Activated CD4-positive, alpha-beta T cell treated with anti-CD3 and anti-CD28 coated beads, Interleukin-2, amount 50 U/mL, for 1 hour (primary cell): ENCODE results near the gene TENT4A.

Experiments used
- DNase-seq: peaks from one replicate; pipeline ENCODE4 v3.0.0-alpha.2; 2020

TENT4A gene

DNA sequence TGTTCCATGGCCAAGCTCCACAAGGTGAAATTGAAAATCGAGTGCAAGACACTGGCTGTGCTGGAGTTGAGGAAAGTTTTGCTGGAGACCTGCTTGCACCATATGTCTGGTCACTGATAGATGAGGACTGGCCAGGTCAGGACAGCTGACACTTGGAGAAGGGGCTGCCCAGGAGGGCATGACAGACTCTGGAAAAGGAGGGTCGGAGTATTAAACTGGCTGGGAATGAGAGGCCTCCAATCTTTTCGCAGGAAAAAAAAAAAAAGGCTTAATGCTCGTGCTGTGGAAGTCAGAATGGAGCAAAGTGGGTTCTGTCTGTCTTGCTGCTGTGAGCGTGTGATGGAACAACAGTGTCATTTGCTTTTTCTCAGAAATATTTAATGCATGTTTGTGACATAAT, 5.5 kb downstream of the TENT4A start:
- no peak for DNase-seq

DNA sequence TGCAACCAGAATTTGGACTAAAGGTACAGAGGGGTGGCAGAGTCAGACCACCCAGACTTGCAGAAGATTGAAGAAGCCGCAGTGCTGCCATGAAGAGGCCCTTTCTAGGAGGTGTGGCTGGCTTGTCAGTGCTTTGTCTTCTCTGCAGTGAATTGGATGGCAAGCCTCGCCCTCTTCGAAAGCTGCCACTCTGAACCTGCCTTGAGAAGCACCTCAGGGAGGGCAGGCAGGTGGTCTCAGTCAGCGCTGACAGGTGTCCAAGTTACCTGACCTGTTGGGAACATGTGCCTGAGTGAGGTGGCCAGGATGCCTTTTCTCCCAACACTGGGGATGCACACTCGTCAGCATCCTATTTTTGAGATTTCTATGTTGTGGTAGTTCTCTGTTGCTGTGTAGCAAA, 6.2 kb downstream of the TENT4A start:
- no peak for DNase-seq

DNA sequence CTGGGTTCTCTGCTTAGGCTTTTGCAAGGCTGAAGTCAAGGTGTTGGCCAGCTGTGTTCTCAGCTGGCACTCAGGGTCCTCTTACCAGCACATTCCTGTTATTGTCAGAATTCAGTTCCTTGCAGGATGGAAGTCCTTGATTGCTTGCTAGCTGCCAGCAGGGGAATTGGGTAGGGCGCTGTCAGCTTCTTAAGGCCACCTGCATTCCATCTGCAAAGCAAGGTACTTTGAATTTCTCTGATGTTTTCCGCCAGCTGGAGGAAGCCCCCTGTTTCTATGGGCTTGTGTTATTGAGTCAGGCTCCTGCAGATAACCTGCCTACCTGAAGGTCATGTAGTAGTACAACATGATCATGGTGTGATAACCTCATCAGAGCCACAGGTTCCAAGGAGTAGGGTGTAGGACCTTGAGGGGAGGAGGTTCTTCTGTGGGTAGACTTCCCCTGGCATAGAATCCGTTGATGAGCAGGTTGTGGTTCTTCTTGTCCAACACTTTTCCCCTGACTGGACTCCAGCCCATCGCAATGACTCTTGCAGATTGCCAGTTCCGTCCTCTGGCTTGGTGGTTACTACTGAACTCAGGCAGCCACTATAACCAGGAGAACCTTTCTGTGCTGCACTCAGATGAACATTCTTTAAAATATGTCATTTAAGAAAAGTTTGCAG, 6.8 kb downstream of the TENT4A start:
- DNase-seq: no peak

DNA sequence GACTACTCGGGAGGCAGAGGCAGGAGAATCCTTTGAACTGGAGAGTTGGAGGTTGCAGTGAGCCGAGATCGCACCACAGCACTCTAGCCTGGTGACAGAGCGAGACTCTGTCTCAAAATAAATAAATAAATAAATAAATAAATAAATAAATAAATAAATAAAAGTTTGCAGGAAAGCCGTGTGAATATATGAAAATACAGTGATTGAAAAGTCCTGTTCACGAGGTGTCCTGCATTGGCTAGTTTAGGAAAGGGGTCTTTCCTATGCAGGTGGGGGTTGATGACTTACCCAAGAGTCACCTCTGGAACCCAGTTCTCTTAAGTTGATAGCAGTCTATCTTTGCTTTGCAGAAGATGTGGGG, 7.3 kb downstream of the TENT4A start:
- DNase-seq: no peak

DNA sequence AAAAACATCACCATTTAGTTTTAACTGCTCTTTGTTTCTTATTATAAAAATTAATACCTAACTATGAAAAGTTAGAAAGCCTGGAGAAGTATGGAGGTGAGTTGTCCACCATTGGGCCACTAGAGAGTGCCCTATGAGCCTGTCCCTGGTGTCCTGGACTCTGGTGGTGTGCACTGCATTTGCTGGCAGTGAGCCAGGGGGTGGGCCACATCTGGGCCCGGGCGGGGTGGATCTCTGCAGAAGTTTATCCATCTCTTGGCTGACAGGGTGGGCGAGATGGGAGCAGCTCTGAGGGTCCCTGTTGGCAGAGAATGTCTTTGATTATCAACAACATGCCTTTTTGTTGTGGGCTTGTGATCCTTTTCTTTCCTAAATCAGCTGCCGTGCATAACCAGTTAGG, 8.2 kb downstream of the TENT4A start:
- no peak for DNase-seq

DNA sequence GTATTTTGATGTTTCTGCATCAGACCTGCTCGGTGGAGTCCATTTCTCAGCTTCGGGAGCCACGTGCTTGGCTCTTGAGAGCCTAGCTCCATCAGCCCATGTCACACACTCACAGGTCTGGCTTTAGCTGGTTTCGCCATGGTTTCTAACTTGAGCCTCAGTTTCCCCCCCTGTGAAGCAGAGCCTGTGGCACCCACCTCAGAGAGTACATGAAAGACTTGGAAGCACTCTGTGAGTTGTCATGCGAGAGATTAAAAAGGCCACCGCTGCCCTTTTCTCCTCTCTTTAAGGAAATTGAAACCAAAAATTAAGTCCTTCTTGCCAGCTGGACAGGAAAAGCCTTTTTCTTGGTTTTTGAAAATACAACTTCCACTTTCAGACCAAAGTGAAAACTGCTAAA, 8.8 kb downstream of the TENT4A start:
- DNase-seq: no peak

DNA sequence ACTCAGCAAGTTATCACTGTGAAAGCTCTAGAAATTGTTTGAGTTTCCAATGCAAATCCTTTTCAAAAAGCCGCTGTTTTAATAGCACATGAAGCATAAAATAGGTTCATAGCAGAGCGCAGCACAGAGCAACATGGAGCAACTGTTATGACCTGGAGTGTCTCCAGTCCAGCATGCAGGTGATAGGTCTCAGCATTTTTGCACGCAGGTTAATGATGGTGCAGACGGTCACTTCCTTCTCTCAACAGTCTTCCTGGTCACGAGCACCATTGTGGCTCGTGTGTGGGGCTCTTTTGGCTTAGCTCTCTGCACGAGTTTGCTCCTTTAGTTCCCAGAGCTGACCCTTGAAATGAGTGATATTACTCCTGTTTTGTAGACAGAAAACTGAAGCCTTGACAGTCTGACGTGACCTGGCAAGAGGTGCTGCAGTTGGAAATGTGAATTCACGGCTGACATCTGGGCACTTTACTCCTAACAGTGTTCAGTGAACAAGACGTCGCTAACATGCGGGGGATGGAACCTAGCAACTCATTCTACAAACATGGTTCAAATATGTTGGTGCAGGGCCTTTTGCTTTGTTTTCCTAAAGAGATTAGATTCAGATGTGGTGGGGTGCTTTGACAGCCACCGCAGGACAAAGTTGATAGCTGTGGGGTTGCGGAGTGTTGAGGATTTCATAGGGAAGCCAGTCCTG, 10.0 kb downstream of the TENT4A start:
- no peak for DNase-seq

DNA sequence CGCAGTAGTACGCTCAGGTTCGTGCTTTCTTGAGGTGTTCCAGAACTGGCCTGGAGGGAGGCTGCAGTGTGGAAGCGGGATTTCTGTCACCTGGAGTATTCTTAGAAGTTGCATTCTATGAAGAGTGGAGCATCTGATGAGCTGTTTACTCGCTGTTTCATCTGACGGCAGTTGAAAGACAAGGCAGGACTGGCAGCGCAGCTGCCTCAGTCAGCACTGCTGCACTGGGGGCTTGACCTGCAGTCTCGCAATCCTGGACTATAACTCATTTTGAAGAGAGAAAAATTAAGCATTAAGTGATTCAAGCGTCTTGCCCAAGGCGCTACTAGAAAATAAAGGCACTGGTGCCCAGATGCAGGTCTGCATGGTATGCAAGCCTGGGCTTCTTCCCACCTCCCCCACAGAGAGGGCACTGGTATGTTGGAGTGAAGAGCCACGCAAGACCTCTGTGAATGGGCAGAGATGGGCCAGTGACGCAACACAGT, 10.6 kb downstream of the TENT4A start:
- no peak for DNase-seq

DNA sequence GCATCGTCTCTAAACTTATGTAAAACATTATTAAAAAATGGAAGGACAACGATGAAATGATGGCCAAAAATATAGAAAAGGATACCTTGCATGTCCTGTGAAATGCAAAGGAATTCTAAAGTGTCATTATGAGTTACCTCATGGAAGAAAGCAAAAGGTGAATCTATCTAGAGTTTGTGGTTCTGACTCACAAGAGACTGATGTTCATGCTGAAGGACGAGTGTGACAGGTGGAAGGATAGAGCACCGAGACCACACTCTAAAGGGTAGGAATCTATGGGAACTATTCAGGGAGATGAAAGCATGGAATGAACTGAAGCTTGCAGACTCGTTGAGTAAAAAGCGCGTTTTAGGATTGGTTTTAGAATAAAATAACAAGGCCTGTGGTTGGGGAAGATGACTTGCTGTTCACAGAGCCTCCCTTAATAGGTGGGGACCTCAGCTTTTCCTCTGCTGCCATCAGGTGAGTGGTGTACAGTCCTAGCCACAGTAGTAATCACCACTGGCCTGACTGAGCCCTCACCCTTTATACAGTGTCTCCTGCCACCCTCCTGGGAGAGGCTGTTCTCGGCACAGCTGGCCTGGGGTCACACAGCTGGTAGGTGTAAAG, 11.2 kb downstream of the TENT4A start:
- DNase-seq: no peak

DNA sequence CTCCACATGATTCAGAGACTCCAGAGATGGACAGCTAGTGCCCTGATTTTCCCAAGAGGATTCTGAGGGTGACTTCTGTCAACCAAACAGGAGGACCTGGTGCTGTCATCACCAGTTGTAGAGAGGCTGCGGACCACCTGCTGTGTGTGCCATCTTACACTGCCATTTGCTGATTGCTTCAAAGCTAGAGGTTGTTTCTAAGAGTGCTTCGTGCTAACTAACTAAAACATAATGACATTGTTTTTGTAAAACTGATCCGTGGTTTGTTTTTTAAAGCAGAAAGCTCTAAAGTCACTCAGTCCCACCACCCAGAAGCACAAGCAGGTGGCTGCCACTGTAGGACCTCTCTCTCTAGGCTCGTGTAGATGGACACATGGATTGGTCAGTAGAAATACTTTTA, 12.2 kb downstream of the TENT4A start:
- no peak for DNase-seq

DNA sequence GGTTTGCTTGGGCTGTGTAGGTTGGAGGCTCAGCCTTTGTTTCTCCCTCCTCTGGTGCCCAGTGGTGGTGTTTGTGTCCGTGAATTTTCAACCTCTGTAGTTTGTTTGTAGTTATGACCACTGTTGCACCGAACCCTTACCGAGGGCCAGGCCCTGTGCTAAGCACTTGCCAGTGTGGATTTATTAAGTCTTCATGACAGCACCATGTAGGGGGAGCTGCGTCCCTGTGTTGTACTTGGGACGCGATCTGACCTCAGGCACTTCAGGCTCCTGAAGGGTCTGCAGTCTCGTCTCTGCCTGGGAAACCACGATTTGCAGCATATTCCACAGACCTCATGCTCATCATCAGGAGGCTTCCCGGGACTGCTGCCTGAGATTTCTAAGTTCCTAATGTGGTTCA, 12.8 kb downstream of the TENT4A start:
- no peak for DNase-seq

DNA sequence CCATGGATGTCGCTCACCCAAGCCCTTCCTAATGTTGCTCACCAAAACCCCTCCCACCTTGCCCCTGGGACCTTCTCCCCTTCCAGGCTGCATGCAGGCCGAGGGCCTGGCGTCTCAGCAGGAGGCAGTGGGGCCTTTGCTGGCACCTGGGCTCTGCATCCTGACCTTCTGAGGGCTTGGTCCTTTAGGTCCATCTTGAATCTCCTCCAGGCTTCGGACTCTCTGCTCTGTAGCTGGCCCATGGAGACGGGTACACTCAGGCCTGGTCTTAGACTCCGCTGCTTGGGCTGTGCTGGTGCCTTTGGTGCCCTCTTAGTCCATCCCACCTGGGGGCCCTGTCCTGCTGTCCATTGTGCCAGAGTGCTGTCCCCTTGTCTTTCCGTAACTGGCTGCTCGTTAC, 14.0 kb downstream of the TENT4A start:
- no peak for DNase-seq

DNA sequence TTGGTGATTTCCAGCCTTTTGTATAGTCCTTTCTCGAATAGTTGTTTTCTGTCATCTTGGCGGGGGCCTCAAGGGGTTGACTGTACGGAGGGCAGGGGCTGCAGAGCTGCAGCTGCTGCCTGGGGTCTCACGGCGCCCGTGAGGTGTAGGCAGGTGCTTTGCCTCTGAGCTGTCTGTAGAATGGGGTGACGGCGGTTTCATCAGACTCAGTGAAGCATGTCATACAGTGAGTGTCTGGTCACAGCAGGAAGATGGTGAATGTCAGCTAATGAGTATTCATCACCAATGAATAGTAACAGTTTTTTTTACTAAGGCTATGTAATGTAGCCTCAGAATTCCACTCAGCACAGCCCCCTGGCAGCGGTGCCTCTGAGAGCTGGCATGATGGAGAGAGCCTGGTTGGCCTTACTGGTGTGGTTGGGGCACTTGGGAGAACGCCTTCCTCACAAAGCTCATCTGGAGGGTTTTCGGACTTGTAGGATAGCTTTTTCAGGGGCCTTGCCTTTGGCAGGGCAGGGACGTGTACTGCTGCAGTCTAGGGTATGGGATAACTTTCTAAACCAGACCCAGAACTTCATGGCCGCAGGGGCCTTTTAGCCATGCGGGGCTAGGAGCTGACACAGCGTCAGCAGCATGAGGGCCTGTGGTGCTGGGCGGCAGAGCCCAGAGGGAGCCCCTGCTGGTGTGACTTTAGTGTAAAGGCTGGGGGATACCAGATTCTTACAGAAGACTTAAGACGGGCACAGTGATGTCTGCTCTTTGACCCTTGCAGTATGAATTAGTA, 15.0 kb downstream of the TENT4A start:
- no peak for DNase-seq

DNA sequence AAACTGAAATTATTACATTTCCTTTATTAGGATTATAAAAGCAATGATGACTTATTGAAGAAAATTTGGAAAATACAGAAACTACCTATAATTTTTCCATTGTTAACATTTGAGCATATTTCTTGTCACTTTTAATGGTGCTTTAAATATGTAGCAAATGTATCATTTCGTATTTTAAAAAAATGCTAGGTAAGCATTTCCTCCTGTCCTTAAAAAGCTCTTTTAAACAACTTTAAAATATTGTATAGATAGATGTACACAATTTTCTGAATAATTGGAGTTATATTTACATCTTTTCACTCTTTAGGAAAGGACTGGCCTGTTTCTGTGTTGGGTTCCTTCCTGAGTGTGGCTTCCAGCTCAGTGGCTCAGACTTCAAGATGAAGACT, 15.6 kb downstream of the TENT4A start:
- no peak for DNase-seq

DNA sequence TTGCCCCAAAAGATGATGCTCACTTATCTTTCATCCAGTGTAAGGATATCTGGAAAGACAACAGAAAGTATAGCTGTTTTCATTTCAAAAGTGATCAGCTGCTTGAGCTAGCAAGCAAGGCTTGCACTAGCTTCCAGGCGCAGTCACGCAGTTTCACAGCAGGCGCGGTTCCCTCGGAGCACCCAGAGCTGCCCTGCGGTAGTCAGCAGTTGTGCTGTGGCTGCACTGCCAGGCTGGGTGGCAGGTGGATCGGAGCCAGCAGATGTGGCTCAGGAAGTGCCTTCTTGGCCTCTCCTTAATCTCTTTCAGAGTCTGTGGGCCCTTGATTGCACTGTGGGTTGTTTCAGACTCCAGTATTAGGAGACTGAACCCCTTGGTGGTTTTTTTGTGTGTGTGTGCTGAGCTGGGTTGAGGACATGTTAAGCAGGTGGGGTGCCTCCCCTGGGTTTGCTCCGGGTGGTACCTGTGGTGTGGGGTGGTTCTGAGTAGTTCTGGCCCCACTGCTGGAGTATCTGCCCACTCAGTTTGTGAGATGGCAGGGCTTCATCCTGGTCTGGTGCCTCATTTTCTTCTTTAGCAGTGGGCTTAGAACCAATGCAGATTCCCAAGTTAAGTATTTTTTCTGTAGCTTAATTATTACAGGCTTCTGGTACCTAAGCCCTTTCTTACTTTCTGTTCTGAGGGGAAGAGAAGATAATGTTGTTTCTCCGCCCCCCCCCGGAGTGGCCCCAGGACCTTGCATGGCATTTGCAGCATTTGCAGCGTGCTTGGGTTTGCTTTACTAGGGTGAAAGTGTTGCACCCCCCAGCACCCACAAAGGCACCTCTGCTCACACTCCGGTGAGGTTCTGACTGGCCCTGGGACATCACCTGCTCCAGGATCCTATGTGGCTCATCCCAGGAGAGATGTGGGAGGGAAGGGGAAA, 16.4 kb downstream of the TENT4A start:
- peak; percentile 46 for DNase-seq

DNA sequence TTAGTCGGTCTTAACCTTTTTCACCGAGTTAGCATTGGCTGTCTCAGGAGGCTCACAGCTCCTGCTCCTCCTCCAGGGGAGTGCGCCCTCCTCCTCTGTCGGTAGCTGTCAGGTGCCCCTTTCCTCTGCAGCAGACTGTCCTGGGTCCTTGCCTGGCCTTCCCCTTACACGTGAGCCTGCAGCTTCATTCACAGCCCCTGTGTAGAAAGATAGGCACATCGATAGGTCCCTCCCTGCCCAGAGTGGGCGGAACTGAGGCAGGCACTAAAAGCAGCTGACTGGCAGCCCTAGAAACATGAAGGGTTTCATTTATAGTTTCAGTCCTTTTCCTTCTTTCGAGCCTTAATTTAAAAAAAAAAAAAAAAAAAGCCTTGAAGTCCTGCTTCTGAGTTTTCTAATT, 17.2 kb downstream of the TENT4A start:
- DNase-seq: no peak

DNA sequence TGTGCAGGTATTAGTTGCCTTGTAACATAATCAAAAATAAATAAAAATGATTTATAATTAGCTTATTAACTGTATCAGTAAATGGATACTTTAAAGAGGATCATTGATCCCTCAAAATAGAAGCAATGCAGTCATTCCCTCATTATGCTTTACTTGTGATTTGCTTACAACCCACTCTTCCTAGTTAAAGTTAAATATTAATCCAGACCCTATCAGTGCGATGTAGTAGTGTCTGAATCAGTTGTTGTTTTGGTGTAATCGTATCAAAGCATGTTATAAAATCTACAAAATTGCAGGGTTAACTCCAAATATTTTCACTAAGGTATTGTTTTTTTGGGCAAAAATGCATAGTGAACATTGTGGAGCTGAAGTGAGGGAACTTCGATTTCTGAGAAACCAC, 17.6 kb downstream of the TENT4A start:
- no peak for DNase-seq

DNA sequence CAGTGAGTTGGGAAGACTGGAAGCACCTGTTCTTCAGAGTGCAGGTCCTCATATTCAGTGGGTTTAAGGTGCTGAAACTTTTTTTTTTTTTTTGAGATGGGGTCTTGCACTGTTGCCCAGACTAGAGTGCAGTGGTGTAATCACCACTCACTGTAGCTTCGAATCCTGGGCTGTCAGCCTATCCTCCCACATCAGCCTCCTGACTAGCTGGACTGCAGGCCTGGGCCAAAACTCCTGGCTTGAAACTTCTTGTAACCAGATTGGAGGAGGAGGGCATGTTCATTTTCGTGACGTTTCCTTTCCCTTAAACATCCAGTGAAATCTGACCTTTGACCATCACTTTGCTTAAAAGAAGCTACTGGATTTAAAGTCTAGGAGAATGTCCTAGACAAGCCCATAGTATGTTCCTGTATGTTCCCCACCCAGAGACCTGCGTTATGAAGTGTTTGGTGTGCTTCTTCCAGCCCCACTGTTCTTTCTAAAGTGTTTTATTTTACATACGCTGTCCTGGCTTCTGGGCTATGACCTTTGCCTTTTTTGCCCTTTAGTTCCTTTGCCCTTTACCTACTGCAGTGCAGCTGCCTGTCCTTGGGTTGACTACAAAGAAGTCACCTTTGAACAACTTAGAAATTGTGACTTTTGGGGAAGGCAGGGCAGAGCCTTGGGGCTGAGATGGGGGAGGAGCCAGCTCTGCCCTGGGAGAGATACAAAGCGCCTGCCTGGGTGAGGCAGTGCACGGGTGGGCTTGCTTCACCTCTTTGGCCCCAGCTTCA, 18.4 kb downstream of the TENT4A start:
- DNase-seq: no peak

DNA sequence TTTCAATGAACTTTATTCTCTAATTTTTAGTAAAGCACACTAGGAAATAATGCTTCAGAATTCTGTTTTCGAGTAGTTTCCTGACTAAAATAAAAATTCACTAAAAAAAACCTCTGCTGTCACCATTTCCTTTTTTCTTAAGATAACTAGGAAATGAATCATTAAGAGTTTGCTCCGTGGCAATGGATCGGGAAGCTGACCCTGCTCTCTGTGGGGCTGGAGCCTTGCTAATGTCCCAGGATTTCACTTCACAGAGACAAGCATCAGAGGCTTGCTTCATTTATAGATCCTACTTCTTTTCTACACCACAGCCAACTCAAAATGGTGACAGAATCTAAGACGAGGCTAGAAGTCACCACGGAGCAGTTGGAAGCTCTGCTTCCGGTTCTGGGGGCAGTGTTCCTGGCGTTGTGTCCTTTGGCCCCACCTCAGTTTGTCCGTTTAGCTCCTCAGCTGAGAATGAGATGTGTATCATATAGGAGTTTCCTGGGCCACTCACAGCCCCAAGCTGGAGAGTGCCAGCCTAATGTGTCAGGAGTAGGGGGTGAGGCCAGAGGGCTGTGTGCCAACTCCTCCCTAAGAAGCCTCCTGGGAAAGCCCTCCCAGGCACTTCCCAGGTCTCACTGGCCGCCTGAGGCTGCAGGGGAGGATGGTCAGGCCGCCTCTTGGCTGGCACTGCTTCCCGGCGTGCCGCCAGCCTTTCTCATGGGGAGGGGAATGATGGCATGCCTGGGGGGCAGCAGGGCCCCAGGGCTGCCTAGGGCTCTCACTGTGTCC, 19.6 kb downstream of the TENT4A start:
- no peak for DNase-seq

DNA sequence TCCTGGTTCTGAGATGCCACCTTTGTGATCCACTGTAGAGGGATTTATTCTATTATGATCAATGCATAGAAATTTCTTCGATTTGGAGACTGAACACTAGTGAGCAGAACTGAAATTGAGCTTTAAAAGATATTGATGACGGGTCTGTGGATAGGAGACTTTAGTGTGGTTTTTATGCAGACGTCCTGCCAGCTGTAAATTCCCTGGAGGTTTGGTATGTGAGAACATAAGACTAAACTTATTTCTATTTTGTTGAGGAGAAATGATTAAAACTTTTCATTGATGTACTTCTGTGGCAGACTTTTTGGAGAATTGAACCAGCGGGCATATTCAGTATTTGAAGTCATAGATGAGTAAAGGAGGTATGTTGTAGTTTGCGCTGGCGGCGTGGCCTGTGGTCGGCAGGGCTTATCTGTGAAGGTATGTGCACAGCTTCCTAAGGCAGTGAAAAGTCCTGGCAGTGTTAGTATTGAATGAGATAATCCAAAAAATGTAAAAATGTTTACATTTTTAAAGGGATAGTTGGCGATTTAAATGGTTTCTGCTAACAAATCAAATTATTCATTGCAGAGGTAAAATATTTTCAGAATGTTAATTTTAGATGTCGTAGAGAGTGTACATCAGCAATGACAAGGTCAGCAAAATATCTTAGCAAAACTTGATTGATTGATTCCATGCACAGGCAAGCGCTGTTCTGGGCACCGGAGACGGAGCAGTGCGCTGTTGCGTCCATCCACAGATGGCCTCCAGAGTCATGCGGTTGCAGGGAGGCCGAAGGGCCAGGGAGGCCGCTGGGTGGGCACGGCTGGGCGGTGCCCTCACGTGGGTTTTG, 20.4 kb downstream of the TENT4A start:
- no peak for DNase-seq
